ENCODE data around the gene ARMC9.
"Not testable (repeated sequence)": the region's sequence is repeated elsewhere in the genome, so short reads cannot be mapped to it uniquely, and the experiment has no call there.

ARMC9 gene

DNA sequence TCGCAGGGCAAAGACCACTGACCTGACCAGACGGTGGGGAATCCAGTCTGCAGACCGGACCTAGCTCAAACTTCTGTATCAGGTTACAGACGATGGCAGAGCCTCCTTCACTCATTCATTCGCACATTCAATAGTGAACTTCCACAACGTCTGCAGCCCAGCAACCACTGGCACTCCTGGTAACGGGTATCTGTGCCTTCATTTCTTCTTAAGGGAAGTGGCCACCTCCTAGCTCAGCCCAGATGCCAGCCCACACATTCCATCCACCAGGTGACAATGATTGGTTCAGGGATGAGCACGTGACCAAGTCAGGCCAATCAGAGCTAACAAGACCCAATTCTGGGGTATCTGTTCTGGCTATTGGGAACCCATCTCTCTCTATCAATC lies 15.9 kb upstream of the ARMC9 start:
- DNase-seq = no peak

DNA sequence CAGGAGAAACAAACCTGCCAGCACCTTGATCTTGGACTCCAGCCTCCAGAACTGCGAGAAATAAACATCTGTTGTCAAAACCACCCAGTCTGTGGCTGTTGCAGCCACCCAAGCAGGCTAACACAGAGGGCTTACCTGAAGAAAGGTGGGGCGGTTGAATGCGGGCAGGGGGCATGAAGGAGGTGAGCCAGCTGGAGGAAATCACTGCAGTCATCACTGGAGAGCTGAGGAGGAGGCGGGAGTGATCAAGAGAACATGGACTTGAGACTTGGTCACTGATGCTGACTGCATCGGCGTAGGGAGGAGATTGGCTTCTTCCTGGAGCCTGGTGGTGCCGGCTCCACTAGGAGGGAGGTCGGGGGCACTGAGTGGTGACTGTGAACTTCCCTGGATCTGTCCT lies 14.6 kb upstream of the ARMC9 start:
- no peak for DNase-seq

DNA sequence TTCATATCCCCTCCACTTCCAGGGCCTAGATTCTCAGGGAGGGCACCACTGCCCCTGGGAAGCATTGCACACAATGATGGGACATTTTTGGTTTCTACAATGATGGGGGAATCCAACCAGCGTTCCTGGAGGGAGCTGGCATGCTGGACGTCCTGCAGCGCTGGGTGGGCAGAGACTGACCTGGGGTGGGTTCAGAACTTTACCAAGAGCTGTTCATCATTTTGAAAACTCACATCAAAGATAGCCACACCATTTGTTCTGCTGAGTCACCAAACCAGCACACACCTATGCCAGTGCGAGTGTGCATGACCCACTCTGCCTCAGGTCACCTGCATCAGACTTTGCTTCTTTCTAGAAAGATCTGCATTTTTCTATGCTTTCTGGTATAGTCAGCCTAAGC lies 14.1 kb upstream of the ARMC9 start:
- DNase-seq = no peak

DNA sequence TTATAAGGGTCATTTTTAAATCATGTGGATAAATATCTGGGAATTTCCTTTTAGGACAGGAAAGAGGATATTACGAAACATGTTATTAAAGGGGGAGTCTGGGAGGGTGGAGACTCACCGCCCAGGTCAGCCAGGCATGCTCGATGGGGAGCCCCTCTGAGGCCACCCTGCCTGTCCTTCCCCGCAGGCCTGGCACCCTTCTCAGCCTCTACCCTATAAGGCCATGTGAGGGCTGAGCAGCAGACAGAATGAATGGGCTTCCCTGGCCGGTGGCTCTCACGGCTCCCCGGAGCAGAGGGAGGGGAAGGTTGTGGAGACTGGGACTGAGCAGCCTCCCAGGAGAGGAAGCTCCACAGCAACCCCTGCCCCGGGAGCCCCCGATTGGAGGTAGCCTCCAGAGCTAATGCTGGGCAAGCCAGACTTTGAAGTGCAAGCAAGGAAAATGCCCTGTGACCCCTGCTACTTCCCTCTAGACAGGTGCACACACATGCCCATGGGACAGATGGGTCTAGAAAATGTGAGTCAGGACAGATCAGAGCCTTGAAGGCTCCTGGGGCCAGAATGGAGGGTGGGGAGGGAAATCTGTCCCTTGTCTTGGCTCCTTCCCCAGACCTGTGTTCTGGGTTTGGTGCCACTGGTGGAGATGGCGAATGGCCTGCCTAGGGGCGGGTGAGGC lies 13.2 kb upstream of the ARMC9 start:
- no peak for DNase-seq

DNA sequence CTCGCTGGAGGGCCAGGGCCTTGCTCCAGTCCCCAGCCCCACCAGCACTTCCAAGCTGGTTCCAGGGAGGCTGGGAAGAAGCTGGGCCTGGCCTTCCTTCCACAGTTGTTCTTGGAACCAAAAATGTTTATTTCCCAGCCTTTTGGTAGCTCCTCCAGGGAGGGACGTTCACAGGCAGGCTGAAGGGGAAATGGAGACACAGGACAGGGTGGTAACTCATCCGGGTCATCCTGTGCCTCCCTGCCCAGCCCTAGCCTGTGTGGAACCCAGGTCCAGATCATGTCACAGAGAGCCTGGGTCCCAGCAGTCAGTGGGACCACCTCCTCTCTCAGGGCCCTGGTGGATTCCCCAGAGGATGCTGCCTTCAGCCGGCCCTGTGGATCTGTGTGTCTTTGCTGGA lies 12.5 kb upstream of the ARMC9 start:
- no peak for DNase-seq

DNA sequence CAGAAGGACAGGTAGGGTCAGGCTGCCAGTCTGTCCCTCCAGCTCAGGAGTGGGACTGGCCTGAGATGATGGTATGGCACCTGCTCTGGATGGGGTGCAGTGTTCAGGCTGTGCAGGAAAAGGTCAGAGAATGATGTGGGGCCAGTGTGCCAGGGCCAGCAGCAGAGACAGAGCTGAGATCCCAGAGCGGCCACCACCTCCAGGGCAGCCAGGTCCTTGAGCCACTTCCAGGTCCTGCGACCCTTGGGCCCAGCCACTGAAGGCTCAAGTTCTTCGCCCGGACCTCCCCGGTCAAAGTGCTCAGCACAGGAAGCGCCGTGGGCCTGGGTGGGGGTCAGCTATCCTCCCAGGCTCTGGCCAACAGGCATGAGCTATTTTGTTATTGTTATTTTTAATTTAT lies 12.1 kb upstream of the ARMC9 start:
- DNase-seq = no peak

DNA sequence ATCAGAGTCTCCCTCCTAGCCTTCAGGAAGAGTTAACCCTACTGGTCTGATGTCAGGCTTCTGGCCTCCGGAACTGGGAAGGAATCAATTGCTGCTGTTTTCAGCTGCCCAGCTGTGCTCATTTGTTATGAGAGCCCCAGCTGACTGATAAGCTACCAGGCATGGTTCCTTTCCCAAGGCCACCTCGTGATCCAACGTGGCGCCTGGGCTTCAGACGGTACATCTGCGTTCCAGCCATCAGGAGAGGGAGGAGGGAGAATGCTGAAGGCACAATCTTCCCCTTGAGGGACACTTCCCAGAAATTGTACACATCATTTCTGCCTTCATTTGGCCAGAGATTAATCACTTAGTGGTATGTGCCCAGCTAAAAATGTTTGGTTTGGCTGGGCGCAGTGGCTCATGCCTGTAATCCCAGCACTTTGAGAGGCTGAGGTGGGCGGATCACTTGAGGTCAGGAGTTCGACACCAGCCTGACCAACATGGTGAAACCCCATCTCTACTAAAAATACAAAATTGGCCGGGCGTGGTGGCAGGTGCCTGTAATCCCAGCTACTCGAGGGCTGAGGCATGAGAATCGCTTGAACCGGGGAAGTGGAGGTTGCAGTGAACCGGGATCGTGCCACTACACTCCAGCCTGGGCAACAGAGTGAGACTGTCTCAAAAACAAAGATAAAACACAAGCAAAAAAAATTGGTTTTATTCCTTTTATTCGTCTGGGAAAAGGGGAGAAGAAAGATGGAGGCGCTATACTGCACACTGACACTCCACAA lies 10.5 kb upstream of the ARMC9 start:
- no peak for DNase-seq

DNA sequence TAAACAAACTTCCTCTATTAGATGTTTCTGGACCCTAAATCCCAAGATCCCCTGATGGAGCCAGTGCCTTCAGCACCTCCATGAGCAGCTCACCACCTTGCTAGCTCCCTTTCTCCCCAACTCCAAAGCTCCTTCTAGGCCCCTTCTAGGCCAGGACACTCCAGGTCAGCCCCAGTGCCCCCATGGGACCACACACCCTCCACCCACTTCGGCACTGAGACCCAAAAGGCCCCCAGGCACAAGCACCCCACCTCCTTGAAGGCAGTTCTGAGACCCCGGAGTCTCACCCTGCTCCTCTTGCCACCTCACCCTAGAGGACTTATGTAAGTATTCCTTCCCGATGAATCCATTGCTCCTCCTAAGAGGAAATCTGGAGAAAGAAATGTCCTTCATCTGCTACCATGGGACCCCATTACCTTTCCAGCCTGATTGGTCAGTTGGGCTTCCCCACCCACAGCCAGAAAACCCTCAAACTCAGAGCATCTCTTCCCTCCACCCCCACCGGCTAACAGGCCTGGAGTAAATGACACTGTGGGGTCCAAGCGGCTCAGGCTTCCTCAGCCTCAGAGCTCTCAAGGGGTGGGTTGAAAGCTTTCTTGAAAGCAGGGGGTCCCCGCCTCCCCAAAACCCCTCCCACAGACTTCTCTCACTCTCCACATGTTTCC lies 9.8 kb upstream of the ARMC9 start:
- no peak for DNase-seq

DNA sequence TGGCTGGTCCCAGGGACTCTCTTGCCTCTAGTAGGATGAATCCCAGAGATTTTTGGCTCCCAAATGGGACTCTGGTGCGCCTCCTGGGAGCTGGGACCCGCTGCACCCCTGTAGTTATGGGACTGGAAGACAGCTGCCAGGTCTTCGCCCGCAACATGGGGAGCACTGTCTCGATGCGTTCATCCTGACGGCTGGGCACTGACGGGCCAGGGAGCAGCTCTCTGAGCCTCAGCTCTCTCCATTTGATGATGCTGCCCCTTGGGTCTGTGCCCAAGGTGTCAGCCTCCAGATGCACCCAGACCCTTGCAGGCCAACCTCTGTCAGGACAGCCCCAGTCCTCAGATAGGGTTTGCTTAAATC lies 9.3 kb upstream of the ARMC9 start:
- no peak for DNase-seq

DNA sequence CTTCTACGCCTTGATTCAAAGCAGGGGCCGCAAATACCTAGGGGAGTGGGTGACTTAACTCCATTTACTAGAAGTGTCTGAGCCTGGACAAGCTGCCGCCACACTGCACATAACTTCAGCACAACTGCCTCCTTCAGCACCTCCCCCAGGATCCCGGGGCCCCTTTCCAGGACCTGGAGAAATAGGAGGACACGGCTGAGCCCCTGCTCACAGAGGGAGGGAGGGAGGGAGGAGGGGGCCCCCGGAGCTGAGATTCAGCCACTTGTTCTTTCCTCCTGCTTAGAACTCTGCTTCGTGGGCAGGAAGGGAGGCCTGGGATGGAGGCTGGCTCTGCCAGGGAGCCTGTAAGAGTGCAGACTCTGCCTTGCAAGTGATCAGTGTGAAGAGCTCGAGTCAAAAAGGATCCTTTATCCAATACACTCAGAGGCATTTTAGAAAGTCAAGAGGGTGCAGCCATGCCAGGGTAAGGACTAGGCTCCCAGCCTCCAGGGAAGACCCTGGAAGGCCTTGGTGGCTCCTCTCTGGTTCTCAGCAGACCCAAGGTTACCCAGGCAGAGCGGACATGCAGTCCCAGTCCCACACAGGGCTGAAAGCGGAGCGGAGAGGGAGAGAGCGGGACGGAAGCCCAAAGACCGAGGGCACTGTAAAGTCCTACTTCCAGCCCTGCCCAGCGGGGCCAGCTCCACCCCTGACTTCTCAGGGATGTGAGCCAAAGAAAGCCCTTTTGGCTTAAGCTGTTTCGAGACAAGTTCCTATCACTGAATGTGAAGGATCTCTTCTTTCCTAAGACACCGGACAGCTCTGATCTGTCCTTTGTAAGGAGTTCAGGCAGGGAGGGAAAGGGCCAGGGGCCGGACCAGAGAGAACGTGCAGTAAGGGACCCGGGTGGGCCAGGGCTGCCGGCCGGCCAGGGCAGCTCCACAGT lies 8.6 kb upstream of the ARMC9 start:
- DNase-seq = no peak

DNA sequence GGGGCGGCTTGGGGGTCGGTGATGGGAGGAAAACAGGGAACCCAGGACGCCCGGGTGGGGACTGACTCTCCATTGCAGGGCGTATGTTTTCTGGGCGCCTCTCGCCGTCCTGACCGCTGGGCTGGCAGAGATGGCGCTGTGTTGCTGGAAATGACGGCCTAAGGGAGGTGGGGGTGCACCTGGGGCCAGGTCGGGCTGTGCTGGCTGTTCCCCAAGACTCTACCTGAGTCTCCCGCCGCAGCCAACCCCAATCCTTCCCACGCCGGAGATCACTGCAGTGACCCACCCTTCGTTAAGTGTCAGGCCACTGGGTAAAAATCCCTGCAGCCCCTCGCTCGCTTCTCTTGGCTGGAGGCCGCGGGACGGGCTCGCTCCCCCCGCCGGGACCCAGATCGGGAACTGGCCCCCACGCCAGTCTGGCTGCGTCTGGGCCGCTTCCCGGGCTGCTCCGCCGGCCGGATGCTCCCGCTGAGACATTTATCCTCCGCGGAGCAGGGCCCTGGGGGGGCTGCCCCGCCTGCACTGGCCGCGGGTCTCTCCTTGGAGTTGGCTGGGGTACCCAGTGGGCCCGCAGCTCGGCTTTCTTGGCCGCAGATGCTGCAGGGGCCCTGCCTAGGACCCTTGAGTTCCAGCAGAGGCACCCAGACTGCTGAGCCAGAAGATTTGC lies 7.8 kb upstream of the ARMC9 start:
- DNase-seq = no peak

DNA sequence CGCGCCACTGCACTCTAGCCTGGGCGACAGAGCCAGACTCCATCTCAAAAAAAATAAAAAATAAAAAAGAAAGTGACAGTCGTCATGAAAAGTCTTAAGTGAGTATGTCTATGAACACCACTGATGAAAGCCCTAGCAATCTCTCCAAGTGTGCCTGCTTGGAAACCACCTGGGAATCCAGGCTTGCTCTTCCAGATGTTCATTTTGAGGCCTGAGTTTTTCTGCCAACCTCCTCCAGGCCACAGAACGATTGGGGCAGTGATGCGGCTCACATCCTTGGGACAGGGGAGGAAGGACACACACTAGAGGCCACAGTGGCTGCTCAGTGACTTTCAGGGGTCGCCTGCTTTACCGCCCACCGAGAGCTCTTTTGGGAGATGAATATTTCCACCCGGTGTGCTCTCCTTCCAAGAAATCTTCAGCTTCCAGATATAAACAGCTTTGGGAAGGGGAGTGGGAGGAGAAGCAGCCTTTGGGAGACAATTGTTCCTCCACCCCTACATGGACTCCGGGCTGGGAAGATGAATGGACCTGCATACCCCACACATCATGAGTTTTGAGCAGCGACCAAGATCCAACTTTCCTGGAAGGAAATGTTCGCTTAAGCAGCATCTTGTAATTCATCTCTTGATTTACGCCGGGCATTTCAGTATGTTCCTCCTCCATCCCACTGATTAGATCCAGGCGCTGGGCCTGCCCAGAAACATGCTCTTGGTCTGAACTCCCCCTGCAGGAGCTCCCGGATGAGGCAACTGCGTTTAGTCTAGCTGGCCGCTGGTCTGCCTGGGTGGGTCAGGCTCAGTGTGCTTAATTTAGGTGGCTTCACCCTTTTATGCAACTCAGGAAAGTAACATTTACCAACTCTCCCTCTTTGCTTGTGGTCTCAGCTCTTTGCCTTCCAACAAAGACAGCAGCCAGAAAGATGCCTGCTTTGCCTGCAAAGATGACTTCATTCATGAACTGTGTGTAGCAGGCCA lies 6.2 kb upstream of the ARMC9 start:
- DNase-seq = peak in 1 of 2 experiments; percentile 3

DNA sequence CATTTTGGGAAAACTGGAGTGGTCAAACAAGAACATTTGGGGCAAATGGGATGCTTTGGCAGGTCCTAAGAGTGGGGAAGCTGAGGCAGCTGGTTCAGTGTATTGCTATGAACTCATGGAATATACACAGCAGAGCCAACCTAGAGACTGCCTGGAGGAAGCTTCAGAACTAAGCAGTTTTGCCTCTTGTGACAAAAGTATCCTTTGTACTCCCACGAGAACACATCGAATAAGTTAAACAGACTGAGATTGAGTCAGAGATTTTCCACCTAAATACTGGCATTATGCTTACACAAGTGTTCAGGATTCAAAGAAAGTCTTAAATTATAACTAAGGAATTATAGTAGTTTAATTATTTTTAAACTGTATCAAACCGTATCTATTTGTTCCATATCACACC lies 5.2 kb upstream of the ARMC9 start:
- no peak for DNase-seq

DNA sequence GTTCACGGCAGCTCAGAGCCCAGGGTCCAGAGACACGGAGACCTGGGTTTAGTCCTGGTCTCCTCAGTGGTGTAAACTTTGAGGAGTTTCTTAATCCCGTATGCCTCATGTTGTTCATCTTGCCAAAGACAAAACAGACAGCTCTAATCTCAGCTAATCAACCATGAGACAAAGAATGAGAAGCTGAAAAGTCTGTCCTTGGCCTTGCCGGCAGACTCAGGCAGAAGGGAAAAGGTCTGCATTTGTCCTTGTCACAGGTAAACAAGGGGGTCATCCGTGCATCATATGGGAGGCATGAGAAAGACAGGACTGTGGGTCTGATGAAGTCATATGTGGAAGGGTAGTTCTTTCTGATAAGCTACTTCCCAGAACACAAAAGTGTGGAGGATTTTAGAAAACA lies 1.8 kb upstream of the ARMC9 start:
- no peak for DNase-seq

DNA sequence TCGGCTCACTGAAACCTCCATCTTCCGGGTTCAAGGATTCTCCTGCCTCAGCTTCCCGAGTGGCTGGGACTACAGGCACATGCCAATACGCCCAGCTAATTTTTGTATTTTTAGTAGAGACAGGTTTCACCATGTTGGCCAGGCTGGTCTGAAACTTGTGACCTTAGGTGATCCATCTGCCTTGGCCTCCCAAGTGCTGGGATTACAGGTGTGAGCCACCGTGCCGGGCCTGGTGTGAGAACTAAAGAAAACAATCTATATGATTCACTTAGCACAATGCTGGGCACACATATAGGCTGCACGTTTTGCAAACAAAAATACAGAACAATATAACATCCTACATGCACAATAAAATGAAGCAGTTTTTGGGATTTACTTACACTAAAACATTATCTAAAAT lies 1.2 kb upstream of the ARMC9 start:
- not testable (repeated sequence) for DNase-seq

DNA sequence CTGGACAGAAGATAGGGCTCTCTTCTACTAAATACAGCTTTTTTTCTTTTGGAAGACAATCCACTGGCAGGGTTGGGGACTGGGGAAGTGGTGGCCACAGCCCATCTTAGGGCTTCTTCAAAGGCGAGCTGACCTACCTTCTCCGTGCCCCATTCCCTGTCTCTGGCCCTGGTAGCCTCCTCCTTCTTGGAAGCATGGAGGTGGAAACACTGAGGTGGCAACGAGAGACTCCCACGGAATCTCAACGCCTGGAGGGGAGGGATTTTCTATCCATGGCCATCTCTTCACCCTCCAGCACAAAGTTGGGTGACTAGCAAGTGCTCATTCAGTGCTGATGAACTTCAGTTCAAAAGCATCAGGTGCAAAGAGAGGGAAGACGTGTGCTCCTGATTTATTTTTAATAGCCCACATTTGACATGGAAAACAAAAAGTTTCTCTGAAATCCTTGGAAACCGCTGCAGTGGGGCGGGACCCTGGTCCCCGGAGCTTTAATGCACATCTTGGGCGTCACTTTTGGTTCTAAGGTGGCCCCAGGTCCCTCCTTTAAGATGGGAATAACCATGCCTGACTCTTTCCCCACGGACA lies 633 bp upstream of the ARMC9 start:
- DNase-seq = no peak

DNA sequence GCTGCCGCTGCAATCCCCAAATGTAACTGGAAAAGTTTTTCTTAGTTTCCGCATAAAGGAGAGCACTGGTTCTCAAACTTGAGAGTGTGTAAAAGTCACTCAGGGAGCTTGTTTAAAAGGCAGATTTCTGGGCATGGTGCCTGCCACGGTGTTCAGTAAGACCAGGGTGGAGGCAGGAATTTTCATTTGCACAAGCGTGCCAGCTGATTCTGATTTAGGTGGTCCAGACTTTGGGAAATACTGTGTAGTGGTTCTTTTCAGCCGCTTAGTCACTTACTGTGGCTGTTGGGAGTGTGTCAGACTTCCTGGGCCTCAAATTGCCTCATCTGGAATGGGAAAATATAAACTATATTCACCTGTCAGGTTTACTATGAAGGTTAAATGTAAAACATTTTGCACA lies 788 bp downstream of the ARMC9 start:
- no peak for DNase-seq

DNA sequence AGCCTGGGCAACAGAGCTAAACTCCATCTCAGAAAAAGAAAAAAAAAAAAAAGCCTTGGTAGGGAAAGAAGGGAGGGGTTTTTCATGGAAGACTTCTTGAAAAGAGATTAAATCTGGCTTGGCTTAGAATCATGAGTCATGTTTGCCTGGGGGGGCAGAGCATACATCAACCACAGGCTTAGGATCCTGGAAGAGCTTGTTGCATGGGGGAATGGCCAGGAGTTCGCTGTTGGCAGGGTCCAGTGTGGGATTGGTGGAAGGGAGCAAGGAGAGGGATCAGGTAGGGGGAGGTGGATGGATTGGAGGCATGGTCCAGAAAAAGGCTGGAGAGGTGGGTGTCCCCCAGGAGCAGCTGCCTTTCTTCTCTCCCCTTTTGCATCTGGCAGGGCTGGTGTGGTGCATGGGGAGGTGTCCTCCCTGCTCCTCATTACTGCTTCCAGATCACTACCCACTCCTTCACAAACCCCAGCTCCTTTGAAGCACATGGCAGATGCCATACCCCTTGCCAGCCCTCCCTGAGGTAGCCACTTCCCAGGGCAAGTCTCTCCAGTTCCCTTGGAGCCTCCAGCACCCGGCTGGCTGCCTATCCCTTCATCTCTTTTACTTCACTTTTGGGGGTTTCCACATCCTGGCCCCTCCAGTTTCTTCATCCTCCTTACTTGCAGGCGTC lies 2.5 kb downstream of the ARMC9 start:
- no peak for DNase-seq

DNA sequence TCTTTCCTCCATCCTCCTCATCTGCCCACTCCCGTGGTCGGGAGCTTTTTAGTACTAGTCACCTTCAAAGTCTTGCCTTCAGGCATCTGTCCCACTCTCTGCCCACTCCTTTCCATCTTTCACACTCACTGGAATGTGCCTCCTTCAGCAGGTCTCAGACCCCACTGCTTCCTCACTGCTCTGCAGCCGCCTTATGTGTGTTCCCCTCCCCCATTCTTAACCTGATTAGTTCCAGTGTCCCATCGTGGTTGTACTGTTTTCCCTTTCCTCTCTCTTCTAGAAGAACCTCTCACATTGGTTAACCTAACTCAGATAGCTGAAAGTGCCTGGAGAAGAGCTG lies 3.0 kb downstream of the ARMC9 start:
- no peak for DNase-seq

DNA sequence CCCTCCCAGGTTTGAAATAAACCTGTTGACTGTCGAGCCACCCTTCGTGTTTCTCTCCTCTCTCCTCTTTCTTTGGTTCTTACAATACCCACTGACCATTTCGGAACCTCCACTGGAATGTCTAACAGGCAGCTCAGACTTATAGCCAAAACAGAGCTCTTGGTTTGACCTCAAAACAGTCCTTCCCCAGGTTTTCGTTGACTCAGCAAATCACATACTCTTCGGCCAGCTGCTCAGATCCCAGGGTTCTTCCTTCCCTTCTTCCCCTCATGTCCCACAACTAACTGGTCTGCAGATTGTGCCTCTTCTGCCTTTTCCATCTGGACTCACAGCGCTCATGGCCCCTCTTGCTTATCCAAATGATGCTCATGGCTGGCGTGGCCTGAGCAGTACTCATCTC lies 4.7 kb downstream of the ARMC9 start:
- DNase-seq = no peak

DNA sequence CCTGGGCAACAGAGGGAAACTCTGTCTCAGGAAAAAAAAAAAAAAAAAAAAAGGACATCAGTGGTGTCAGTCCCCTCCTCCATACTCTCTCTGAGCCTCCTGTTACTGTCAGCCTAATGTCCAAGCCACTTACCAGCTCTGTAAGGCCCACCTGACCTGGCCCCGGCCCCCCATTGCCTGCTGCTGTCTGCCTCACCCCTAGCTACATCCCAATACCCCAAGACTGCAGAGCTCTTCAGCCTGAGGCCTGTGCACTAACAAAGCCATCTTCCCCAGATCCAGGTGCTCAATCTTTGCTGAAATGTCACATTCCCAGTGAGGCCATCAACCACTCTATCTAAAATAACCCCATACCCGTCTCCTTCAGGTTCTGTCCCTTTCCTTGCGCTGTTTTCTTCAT lies 5.7 kb downstream of the ARMC9 start:
- no peak for DNase-seq
